ENCODE measurements around the gene C22orf39.

GRCh38 chr22:19404676-19405075 lies 42.8 kb downstream of the C22orf39 start:
- TF ChIP-seq, protein P1, sequence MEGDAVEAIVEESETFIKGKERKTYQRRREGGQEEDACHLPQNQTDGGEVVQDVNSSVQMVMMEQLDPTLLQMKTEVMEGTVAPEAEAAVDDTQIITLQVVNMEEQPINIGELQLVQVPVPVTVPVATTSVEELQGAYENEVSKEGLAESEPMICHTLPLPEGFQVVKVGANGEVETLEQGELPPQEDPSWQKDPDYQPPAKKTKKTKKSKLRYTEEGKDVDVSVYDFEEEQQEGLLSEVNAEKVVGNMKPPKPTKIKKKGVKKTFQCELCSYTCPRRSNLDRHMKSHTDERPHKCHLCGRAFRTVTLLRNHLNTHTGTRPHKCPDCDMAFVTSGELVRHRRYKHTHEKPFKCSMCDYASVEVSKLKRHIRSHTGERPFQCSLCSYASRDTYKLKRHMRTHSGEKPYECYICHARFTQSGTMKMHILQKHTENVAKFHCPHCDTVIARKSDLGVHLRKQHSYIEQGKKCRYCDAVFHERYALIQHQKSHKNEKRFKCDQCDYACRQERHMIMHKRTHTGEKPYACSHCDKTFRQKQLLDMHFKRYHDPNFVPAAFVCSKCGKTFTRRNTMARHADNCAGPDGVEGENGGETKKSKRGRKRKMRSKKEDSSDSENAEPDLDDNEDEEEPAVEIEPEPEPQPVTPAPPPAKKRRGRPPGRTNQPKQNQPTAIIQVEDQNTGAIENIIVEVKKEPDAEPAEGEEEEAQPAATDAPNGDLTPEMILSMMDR (conservative IDR thresholded peaks at IDR 0.05; ENCODE audit: low read length), result no peak
- no peak for TF ChIP-seq EZH2phosphoT487 (IDR thresholded peaks at IDR 0.05; ENCODE audit: borderline replicate concordance, low read depth, low read length)

Data from OCI-LY7 (cell line).